ENCODE data around the gene UROC1. TPM values are rescaled to one million over a fixed set of nuclear protein-coding genes. Genes with fewer than 3 reads are reported as not detected.

The UROC1 gene
- total RNA-seq, 2 donors from 2014 or later = 0.17 TPM; not detected in 1

GRCh38 chr3:126494204-126494969 lies 23.2 kb downstream of the UROC1 start:
- Histone ChIP-seq H3K27me3 (replicated peaks; ENCODE audit: insufficient read depth) (no peaks in the 10 kb centered on the region), H3K27ac (no peak overlapping the region), H3K9me3 (no peaks in the 10 kb centered on the region), H3K4me3 (no peak overlapping the region), H3K4me1 (replicated peaks) (no peaks in the 10 kb centered on the region), H3K36me3 (no peaks in the 10 kb centered on the region)
- TF ChIP-seq POLR2AphosphoS5 (IDR thresholded peaks at IDR 0.05) (no peak), CTCF (IDR thresholded peaks at IDR 0.05) (no peak), POLR2A (IDR thresholded peaks at IDR 0.05) (no peak)
- intact Hi-C loops (cut with DNase I) = no loop called here
- WGBS = 63% methylated on average over 12 of the region's 12 CpGs
- DNase-seq (ENCODE audit: low spot score) = no peak

- 84% methylated on average over 9 of the region's 9 CpGs for whole genome bisulfite sequencing
- intact Hi-C loops (cut with DNase I) = no loop called here
- DNase-seq (ENCODE audit: low spot score) = no peak
Measured at GRCh38 chr3:126493739-126494138, 23.8 kb downstream of the UROC1 start.

GRCh38 chr3:126493051-126493450 lies 24.5 kb downstream of the UROC1 start:
- 92% methylated on average over 14 of the region's 14 CpGs for WGBS
- intact Hi-C loops (cut with DNase I) = no loop called here
- TF ChIP-seq POLR2A (IDR thresholded peaks at IDR 0.05) (no peak), CTCF (IDR thresholded peaks at IDR 0.05) (no peak), POLR2AphosphoS5 (IDR thresholded peaks at IDR 0.05) (no peak)

More at GRCh38 chr3:126493739-126494138, 23.8 kb downstream of the UROC1 start:
- H3K27me3 ChIP-seq (replicated peaks; ENCODE audit: insufficient read depth) = no peaks in the 10 kb centered on the region
- H3K36me3 ChIP-seq = no peaks in the 10 kb centered on the region
- H3K9me3 ChIP-seq = no peaks in the 10 kb centered on the region
- no peak overlapping the region for H3K27ac ChIP-seq
- no peak overlapping the region for H3K4me3 ChIP-seq
- TF ChIP-seq POLR2AphosphoS5 (IDR thresholded peaks at IDR 0.05) (no peak), POLR2A (IDR thresholded peaks at IDR 0.05) (no peak), CTCF (IDR thresholded peaks at IDR 0.05) (no peak)
- no peaks in the 10 kb centered on the region for H3K4me1 ChIP-seq (replicated peaks)

GRCh38 chr3:126491221-126492013 lies 26.2 kb downstream of the UROC1 start:
- Histone ChIP-seq H3K36me3 (no peaks in the 10 kb centered on the region), H3K4me1 (replicated peaks) (no peaks in the 10 kb centered on the region), H3K27ac (no peak overlapping the region), H3K27me3 (replicated peaks; ENCODE audit: insufficient read depth) (no peaks in the 10 kb centered on the region), H3K4me3 (no peak overlapping the region), H3K9me3 (no peaks in the 10 kb centered on the region)
- no peak for TF ChIP-seq CTCF (IDR thresholded peaks at IDR 0.05)
- no peak for TF ChIP-seq POLR2A (IDR thresholded peaks at IDR 0.05)
- TF ChIP-seq POLR2AphosphoS5 (IDR thresholded peaks at IDR 0.05) = no peak
- WGBS = 61% methylated on average over 21 of the region's 21 CpGs
- intact Hi-C loops (cut with DNase I) = no loop called here
- DNase-seq (ENCODE audit: low spot score) = no peak

More at GRCh38 chr3:126493051-126493450, 24.5 kb downstream of the UROC1 start:
- H3K9me3 ChIP-seq = no peaks in the 10 kb centered on the region
- H3K4me1 ChIP-seq (replicated peaks) = no peaks in the 10 kb centered on the region
- no peak overlapping the region for H3K27ac ChIP-seq
- no peak for DNase-seq (ENCODE audit: low spot score)
- no peak overlapping the region for H3K4me3 ChIP-seq
- no peaks in the 10 kb centered on the region for H3K27me3 ChIP-seq (replicated peaks; ENCODE audit: insufficient read depth)
- H3K36me3 ChIP-seq = no peaks in the 10 kb centered on the region

Measured in prostate gland (tissue), 2 donors.